OCI-LY1 (cell line): ENCODE data around the gene PSME3.

ENCODE experiments used
- CTCF ChIP-seq: fragments of 200-600 bp; sonication (generic), shearing (Covaris generic); IDR thresholded peaks from 2 replicates; pipeline ENCODE4 v1.5.1; 2017; ENCODE audit warnings: mild to moderate bottlenecking, antibody characterized with exemption, low read length, moderate library complexity, mixed read lengths
- EZH2 ChIP-seq: fragments of 200-600 bp; sonication (generic), shearing (Covaris generic); IDR thresholded peaks from 2 replicates; pipeline ENCODE4 v1.8.0; 2017; ENCODE audit warnings: borderline replicate concordance, mixed run types, mild to moderate bottlenecking, antibody characterized with exemption, low read length, moderate library complexity, mixed read lengths

GRCh38 chr17:42795061-42795460, 38.1 kb upstream of the PSME3 start:
- TF ChIP-seq CTCF, result no peak
- no peak for TF ChIP-seq EZH2
